Lower lobe of right lung (tissue), 2 donors: ENCODE measurements around the gene PLS1. TPM values are rescaled to one million over a fixed set of nuclear protein-coding genes. Genes with fewer than 3 reads are reported as not detected.

Experiments
- ATAC-seq, 2 donors: fragments of 200-7000 bp; cut with Tn5 transposase; one replicate each; pipeline ENCODE4 v1.9.1; 2020 to 2022; ENCODE audit warnings: mild to moderate bottlenecking in 2 of 2, moderate library complexity in 2 of 2
- DNase-seq: peaks from one replicate; pipeline ENCODE4 v3.0.0-alpha.2; 2020
- H3K27ac ChIP-seq: fragments of 200-600 bp; one replicate; pipeline ENCODE4 v1.8.0; 2022
- H3K27me3 ChIP-seq: fragments of 200-600 bp; one replicate; pipeline ENCODE4 v1.8.0; 2022; ENCODE audit warnings: low read depth
- H3K36me3 ChIP-seq: fragments of 200-600 bp; one replicate; pipeline ENCODE4 v1.8.0; 2022; ENCODE audit warnings: mild to moderate bottlenecking
- H3K4me1 ChIP-seq: fragments of 200-600 bp; one replicate; pipeline ENCODE4 v1.8.0; 2022
- H3K4me3 ChIP-seq: fragments of 200-600 bp; one replicate; pipeline ENCODE4 v1.8.0; 2022; ENCODE audit warnings: mild to moderate bottlenecking
- H3K9me3 ChIP-seq: fragments of 200-600 bp; one replicate; pipeline ENCODE4 v1.8.0; 2022
- intact Hi-C: fragments of 100-400 bp; cut with DNase I; formaldehyde crosslinking; loops from one replicate; pipeline ENCODE4 v1.11.0; 2022
- total RNA-seq: library from RNA; stranded (reverse); fragmentation: NEBNext Ultra II Directional; extraction: Animal tissue kit (Norgen Biotek cat#: 25700); gene quantifications from one replicate; pipeline ENCODE4 v1.2.1, GENCODE V29; 2021
- TF ChIP-seq, protein P1 (sequence below): fragments of 200-600 bp; IDR thresholded peaks from one replicate; pipeline ENCODE4 v1.8.0; 2022; ENCODE audit warnings: antibody characterized with exemption, mild to moderate bottlenecking
- donor health status: DM: no; HTN: yes; CAD: no; lungs with severe emphysema.

The PLS1 gene
- total RNA-seq, 1 donor from 2014 or later, result 23.9 TPM

DNA sequence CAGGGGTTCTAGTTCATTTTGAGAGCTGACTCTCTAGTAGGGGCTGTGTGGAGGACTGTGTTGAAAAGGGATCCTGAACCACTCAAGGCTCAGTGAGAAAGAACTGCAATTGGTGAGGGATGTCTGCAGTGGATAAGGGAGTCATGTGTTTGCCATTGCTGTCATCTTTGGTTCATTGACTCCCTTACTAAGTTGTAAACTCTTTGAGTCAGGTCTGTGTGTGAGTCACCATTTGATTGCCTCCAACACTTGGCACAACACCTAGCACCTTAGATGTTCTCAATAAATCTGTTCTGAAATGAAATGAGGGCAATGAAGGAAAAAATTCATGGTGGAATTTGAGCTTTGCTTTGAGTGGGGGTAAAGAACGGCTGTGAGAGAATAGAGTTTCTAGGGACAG lies 51.7 kb downstream of the PLS1 start:
- Histone ChIP-seq H3K4me3 (no peak overlapping the region), H3K27me3 (no peaks in the 10 kb centered on the region), H3K36me3 (no peaks in the 10 kb centered on the region), H3K9me3 (no peaks in the 10 kb centered on the region), H3K27ac (no peak overlapping the region), H3K4me1 (no peaks in the 10 kb centered on the region)
- intact Hi-C loops, result no loop called here
- TF ChIP-seq, protein P1, sequence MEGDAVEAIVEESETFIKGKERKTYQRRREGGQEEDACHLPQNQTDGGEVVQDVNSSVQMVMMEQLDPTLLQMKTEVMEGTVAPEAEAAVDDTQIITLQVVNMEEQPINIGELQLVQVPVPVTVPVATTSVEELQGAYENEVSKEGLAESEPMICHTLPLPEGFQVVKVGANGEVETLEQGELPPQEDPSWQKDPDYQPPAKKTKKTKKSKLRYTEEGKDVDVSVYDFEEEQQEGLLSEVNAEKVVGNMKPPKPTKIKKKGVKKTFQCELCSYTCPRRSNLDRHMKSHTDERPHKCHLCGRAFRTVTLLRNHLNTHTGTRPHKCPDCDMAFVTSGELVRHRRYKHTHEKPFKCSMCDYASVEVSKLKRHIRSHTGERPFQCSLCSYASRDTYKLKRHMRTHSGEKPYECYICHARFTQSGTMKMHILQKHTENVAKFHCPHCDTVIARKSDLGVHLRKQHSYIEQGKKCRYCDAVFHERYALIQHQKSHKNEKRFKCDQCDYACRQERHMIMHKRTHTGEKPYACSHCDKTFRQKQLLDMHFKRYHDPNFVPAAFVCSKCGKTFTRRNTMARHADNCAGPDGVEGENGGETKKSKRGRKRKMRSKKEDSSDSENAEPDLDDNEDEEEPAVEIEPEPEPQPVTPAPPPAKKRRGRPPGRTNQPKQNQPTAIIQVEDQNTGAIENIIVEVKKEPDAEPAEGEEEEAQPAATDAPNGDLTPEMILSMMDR, result no peak
- ATAC-seq, result no peak
- DNase-seq, result no peak

DNA sequence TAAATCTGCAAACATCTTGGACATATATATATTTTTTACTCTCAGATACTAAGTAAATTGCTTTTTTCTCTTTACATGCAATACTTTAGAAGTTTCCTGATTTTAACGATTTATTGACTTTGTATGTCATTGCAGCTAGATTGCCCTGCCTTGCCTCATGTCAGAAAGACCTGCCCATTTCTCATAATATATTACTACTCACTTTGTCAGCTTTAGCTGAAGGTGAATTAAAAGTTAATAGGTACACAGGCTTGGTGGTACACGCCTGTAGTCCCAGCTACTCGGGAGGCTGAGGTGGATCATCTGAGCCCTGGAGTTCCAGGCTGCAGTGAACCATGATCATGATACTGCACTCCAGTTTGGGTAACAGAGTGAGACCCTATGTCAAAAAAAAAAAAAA lies 52.8 kb downstream of the PLS1 start:
- no peaks in the 10 kb centered on the region for H3K27me3 ChIP-seq
- no peak overlapping the region for H3K27ac ChIP-seq
- H3K9me3 ChIP-seq, result no peaks in the 10 kb centered on the region
- intact Hi-C loops, result no loop called here
- ATAC-seq, result no peak
- H3K4me3 ChIP-seq, result no peak overlapping the region
- DNase-seq, result no peak
- no peaks in the 10 kb centered on the region for H3K36me3 ChIP-seq
- no peaks in the 10 kb centered on the region for H3K4me1 ChIP-seq
- TF ChIP-seq, protein P1, result no peak

DNA sequence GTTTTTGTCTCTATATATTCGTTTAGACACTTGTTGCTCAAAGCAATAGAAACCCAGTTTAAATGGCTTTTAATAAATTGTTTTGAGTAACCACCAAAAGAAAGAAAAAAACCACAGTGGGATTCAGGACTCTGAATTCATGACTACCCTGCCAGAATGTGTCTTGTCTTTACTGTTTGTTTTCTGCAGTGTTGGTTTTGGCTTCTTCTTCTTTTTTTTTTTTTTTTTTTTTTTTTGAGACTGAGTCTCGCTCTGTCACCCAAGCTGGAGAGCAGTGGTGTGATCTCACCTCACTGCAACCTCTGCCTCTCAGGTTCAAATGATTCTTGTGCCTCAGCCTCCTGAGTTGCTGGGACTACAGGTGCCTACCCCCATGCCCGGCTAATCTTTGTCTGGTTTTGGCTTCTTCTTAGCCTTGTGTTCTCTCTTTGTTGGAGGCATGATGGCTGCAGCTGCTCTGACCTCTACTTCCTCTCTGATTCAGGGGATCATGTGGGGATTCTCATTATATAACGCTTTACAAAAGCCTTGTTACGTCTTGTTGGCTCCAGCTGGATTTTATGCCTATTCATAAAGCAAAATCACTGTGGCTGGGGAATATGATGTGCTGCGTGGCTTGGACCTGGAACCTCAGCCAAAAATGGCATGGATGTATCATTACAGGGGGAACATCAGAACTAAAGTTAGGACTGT lies 54.0 kb downstream of the PLS1 start:
- DNase-seq (no peak), ATAC-seq (no peak)
- TF ChIP-seq, protein P1, result no peak
- Histone ChIP-seq H3K36me3 (no peaks in the 10 kb centered on the region), H3K27me3 (no peaks in the 10 kb centered on the region), H3K4me3 (no peak overlapping the region), H3K27ac (no peak overlapping the region), H3K4me1 (no peaks in the 10 kb centered on the region), H3K9me3 (no peaks in the 10 kb centered on the region)
- intact Hi-C loops, result no loop called here

DNA sequence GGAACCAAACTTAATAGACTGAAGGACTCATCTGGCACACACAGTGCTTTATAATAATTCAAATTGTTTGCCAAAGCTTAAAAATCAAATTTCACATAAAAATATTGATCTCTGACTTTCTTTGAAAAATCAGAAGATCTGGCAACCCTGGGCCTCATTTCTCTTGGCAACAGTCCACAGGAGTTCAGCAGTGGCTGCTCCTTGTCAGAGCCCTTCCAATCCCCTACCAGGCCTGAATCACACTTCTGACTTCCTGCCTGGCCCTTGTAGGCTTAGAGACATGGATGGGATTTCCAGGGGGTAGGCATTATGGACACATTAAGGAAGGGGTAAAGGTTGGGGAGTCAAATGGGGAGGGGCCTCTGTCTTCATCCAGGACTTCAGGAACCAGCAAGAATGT lies 55.5 kb downstream of the PLS1 start:
- H3K4me1 ChIP-seq, result no peaks in the 10 kb centered on the region
- no peak overlapping the region for H3K27ac ChIP-seq
- no peaks in the 10 kb centered on the region for H3K36me3 ChIP-seq
- TF ChIP-seq, protein P1, result no peak
- ATAC-seq (no peak), DNase-seq (no peak)
- intact Hi-C loops, result no loop called here
- no peaks in the 10 kb centered on the region for H3K9me3 ChIP-seq
- H3K4me3 ChIP-seq, result no peak overlapping the region
- no peaks in the 10 kb centered on the region for H3K27me3 ChIP-seq

DNA sequence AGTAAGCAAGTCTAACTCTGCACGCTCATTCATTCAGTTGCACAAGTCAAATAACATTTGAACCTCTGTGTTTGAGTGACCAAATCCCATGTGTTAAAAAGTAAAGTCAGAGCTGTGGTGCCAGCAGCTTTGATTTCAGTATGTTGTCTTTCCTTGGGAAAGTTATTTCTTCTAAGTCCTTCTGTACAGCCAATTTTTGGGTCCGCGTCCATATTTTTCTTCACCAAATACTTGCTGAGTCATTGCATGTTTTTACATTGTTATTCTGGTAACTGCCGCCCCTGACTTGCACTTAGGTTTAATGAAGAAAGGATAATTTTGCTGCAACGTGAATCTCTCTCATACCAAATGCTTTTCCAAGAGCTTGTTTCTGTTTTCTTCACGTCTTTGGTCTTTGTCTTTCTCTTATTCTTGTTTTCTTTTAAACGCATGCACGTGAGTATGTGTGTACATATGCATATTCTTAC lies 56.7 kb downstream of the PLS1 start:
- TF ChIP-seq, protein P1, result no peak
- intact Hi-C loops, result no loop called here
- no peak for DNase-seq

More for the DNA sequence above, 56.7 kb downstream of the PLS1 start:
- no peak overlapping the region for H3K27ac ChIP-seq
- H3K9me3 ChIP-seq, result no peaks in the 10 kb centered on the region
- no peaks in the 10 kb centered on the region for H3K36me3 ChIP-seq
- no peaks in the 10 kb centered on the region for H3K27me3 ChIP-seq
- no peak overlapping the region for H3K4me3 ChIP-seq
- no peaks in the 10 kb centered on the region for H3K4me1 ChIP-seq
- ATAC-seq, result no peak
